ENCODE results near the gene ARHGAP15.

ARHGAP15 gene

GRCh38 chr2:143138292-143138691, 9.1 kb downstream of the ARHGAP15 start:
- Mint-ChIP-seq H3K9me3 (no peaks in the 10 kb centered on the region), H3K4me1 (no peaks in the 10 kb centered on the region), H3K36me3 (ENCODE audit: low read depth) (no peaks in the 10 kb centered on the region), H3K27me3 (ENCODE audit: low read depth, poor library complexity) (peaks cover 7% of the 10 kb centered on the region), H3K27ac (no peak overlapping the region), H3K4me3 (no peak overlapping the region)
- TF ChIP-seq CTCF (IDR thresholded peaks at IDR 0.05): no peak
- no peak for DNase-seq

GRCh38 chr2:143139835-143140393, 10.7 kb downstream of the ARHGAP15 start:
- Mint-ChIP-seq H3K36me3 (ENCODE audit: low read depth) (no peaks in the 10 kb centered on the region), H3K9me3 (no peaks in the 10 kb centered on the region), H3K4me1 (no peaks in the 10 kb centered on the region), H3K4me3 (no peak overlapping the region), H3K27ac (no peak overlapping the region), H3K27me3 (ENCODE audit: low read depth, poor library complexity) (peaks cover 7% of the 10 kb centered on the region)
- no peak for TF ChIP-seq CTCF (IDR thresholded peaks at IDR 0.05)
- DNase-seq: no peak

- DNase-seq: no peak
- no peak for TF ChIP-seq CTCF (IDR thresholded peaks at IDR 0.05)
- H3K27ac Mint-ChIP-seq: no peak overlapping the region
- no peak overlapping the region for H3K4me3 Mint-ChIP-seq
- H3K4me1 Mint-ChIP-seq: no peaks in the 10 kb centered on the region
- H3K27me3 Mint-ChIP-seq (ENCODE audit: low read depth, poor library complexity): peaks cover 12% of the 10 kb centered on the region
- H3K36me3 Mint-ChIP-seq (ENCODE audit: low read depth): no peaks in the 10 kb centered on the region
- H3K9me3 Mint-ChIP-seq: no peaks in the 10 kb centered on the region
Measured at GRCh38 chr2:143140864-143141661, 11.8 kb downstream of the ARHGAP15 start.

GRCh38 chr2:143142598-143142997, 13.4 kb downstream of the ARHGAP15 start:
- Mint-ChIP-seq H3K27ac (no peak overlapping the region), H3K27me3 (ENCODE audit: low read depth, poor library complexity) (peaks cover 12% of the 10 kb centered on the region), H3K4me1 (no peaks in the 10 kb centered on the region), H3K36me3 (ENCODE audit: low read depth) (no peaks in the 10 kb centered on the region), H3K4me3 (no peak overlapping the region), H3K9me3 (no peaks in the 10 kb centered on the region)
- no peak for TF ChIP-seq CTCF (IDR thresholded peaks at IDR 0.05)
- DNase-seq: no peak

GRCh38 chr2:143144813-143145455, 15.7 kb downstream of the ARHGAP15 start:
- DNase-seq: no peak
- no peak for TF ChIP-seq CTCF (IDR thresholded peaks at IDR 0.05)
- Mint-ChIP-seq H3K36me3 (ENCODE audit: low read depth) (no peaks in the 10 kb centered on the region), H3K4me1 (no peaks in the 10 kb centered on the region), H3K27ac (no peak overlapping the region), H3K9me3 (no peaks in the 10 kb centered on the region), H3K27me3 (ENCODE audit: low read depth, poor library complexity) (peaks cover 15% of the 10 kb centered on the region), H3K4me3 (no peak overlapping the region)
